BLaER1 treated with 17β-estradiol and CSF1 and Interleukin-3, amounts not matched to agents 10 nM and 100 nM (cell line): Measurements from ENCODE around the gene PRKCE.

ENCODE experiments used
- H3K27ac ChIP-seq, 11 experiments: shearing (Covaris generic); formaldehyde crosslinking; 2 replicates each; pipeline ENCODE4 v1.8.1; 2022
- H3K27me3 ChIP-seq, 11 experiments: shearing (Covaris generic); formaldehyde crosslinking; 2 replicates each; pipeline ENCODE4 v1.8.1; 2022
- H3K36me3 ChIP-seq, 11 experiments: shearing (Covaris generic); formaldehyde crosslinking; 2 replicates each; pipeline ENCODE4 v1.8.1; 2022
- H3K4me1 ChIP-seq, 10 experiments: shearing (Covaris generic); formaldehyde crosslinking; 2 replicates each; pipeline ENCODE4 v1.8.1; 2022
- H3K4me2 ChIP-seq, 11 experiments: shearing (Covaris generic); formaldehyde crosslinking; 2 replicates each; pipeline ENCODE4 v1.8.1; 2022
- H3K4me3 ChIP-seq, 10 experiments: shearing (Covaris generic); formaldehyde crosslinking; 2 replicates each; pipeline ENCODE4 v1.8.1; 2022
- H3K9ac ChIP-seq, 11 experiments: shearing (Covaris generic); formaldehyde crosslinking; 2 replicates each; pipeline ENCODE4 v1.8.1; 2022
- H3K9me3 ChIP-seq, 11 experiments: shearing (Covaris generic); formaldehyde crosslinking; replicated peaks in 1 of 11; 2 replicates each; pipeline ENCODE4 v1.8.1; 2022
- H4K20me1 ChIP-seq, 11 experiments: shearing (Covaris generic); formaldehyde crosslinking; 2 replicates each; pipeline ENCODE4 v1.8.1; 2022
- Cebpa-rat ChIP-seq, 11 experiments: shearing (Covaris generic); IDR thresholded peaks; 2 replicates each; pipeline ENCODE4 v1.8.1; 2022

The PRKCE gene

GRCh38 chr2:45728458-45728942 lies 77.0 kb downstream of the PRKCE start:
- H3K4me1 ChIP-seq, result peaks cover 92 to 100% (median 98%) of the 10 kb centered on the region in 10 experiments

GRCh38 chr2:45729753-45730512 lies 78.5 kb downstream of the PRKCE start:
- Histone ChIP-seq H3K4me2 (peak overlapping the region; percentile 75 to 93 (median 87)), H3K27me3 (no peaks in the 10 kb centered on the region), H3K4me1 (peaks cover 92 to 100% (median 98%) of the 10 kb centered on the region in 10 experiments), H3K27ac (peak overlapping the region; percentile 63 to 96 (median 89)), H4K20me1 (0 out of 22 replicates have a peak, but pooled peaks cover 0 to 6% (median 0%) of the 10 kb centered on the region in 11 experiments), H3K9ac (peak overlapping the region; percentile 61 to 83 (median 73); a peak in 21 of 22 replicates), H3K4me3 (peak overlapping the region; percentile 0 to 32 (median 16); a peak in 7 of 20 replicates), H3K36me3 (peaks cover 0 to 17% (median 11%) of the 10 kb centered on the region in 11 experiments; a peak in 9 of 22 replicates), H3K9me3 (peaks cover 0 to 23% (median 0%) of the 10 kb centered on the region in 11 experiments; a peak in 4 of 22 replicates)
- peak in 5 of 11 experiments; percentile 22 to 60 (median 44); a peak in 6 of 22 replicates for TF ChIP-seq Cebpa-rat (IDR thresholded peaks at IDR 0.05)

More at GRCh38 chr2:45728458-45728942, 77.0 kb downstream of the PRKCE start:
- H3K4me2 ChIP-seq, result peak overlapping the region; percentile 75 to 93 (median 87)
- peak in 4 of 11 experiments; percentile 11 to 46 (median 30); a peak in 4 of 22 replicates for TF ChIP-seq Cebpa-rat (IDR thresholded peaks at IDR 0.05)
- peaks cover 0 to 20% (median 11%) of the 10 kb centered on the region in 11 experiments; a peak in 9 of 22 replicates for H3K36me3 ChIP-seq
- peak overlapping the region; percentile 22 to 96 (median 89); a peak in 20 of 22 replicates for H3K27ac ChIP-seq
- H3K9ac ChIP-seq, result peak overlapping the region in 9 of 11 experiments; percentile 59 to 83 (median 74); a peak in 18 of 22 replicates
- H3K9me3 ChIP-seq, result peaks cover 0 to 23% (median 0%) of the 10 kb centered on the region in 11 experiments; a peak in 4 of 22 replicates
- 0 out of 20 replicates have a peak overlapping the region, but pooled peaks of 1 of the 10 experiments have one; percentile 0 for H3K4me3 ChIP-seq
- H4K20me1 ChIP-seq, result no peaks in the 10 kb centered on the region
- H3K27me3 ChIP-seq, result no peaks in the 10 kb centered on the region

GRCh38 chr2:45731141-45731540 lies 79.7 kb downstream of the PRKCE start:
- peaks cover 0 to 10% (median 0%) of the 10 kb centered on the region in 11 experiments; a peak in 8 of 22 replicates for H3K36me3 ChIP-seq
- no peaks in the 10 kb centered on the region for H3K27me3 ChIP-seq
- H3K27ac ChIP-seq, result peak overlapping the region in 10 of 11 experiments; percentile 63 to 96 (median 90); a peak in 20 of 22 replicates
- H3K4me3 ChIP-seq, result peak overlapping the region in 5 of 10 experiments; percentile 2 to 26 (median 15); a peak in 6 of 20 replicates
- H4K20me1 ChIP-seq, result 0 out of 22 replicates have a peak, but pooled peaks cover 0 to 6% (median 0%) of the 10 kb centered on the region in 11 experiments
- H3K4me2 ChIP-seq, result peak overlapping the region; percentile 75 to 93 (median 86)
- no peak for TF ChIP-seq Cebpa-rat (IDR thresholded peaks at IDR 0.05)
- H3K4me1 ChIP-seq, result peaks cover 90 to 100% (median 98%) of the 10 kb centered on the region in 10 experiments
- peaks cover 0 to 15% (median 0%) of the 10 kb centered on the region in 11 experiments; a peak in 3 of 22 replicates for H3K9me3 ChIP-seq
- peak overlapping the region in 8 of 11 experiments; percentile 70 to 83 (median 74); a peak in 17 of 22 replicates for H3K9ac ChIP-seq

- Histone ChIP-seq H3K4me2 (peak overlapping the region; percentile 75 to 93 (median 86)), H3K27me3 (no peaks in the 10 kb centered on the region), H3K9ac (peak overlapping the region in 9 of 11 experiments; percentile 2 to 83 (median 75); a peak in 17 of 22 replicates), H3K36me3 (peaks cover 0 to 17% (median 11%) of the 10 kb centered on the region in 11 experiments; a peak in 14 of 22 replicates), H3K4me3 (peak overlapping the region in 3 of 10 experiments; percentile 2 to 33 (median 17); a peak in 1 of 20 replicates), H3K27ac (peak overlapping the region in 10 of 11 experiments; percentile 49 to 96 (median 90); a peak in 18 of 22 replicates), H3K4me1 (peaks cover 85 to 100% (median 98%) of the 10 kb centered on the region in 10 experiments), H4K20me1 (peaks cover 0 to 6% (median 0%) of the 10 kb centered on the region in 11 experiments; a peak in 1 of 22 replicates), H3K9me3 (peaks cover 0 to 7% (median 0%) of the 10 kb centered on the region in 11 experiments; a peak in 2 of 22 replicates)
- no peak for TF ChIP-seq Cebpa-rat (IDR thresholded peaks at IDR 0.05)
Observed at GRCh38 chr2:45732436-45732835, 81.0 kb downstream of the PRKCE start.

- peaks cover 0 to 6% (median 0%) of the 10 kb centered on the region in 11 experiments; a peak in 1 of 22 replicates for H4K20me1 ChIP-seq
- peak overlapping the region in 3 of 10 experiments; percentile 2 to 33 (median 17); a peak in 1 of 20 replicates for H3K4me3 ChIP-seq
- TF ChIP-seq Cebpa-rat (IDR thresholded peaks at IDR 0.05), result no peak
- H3K4me1 ChIP-seq, result peaks cover 83 to 100% (median 99%) of the 10 kb centered on the region in 10 experiments
- H3K27ac ChIP-seq, result peak overlapping the region in 10 of 11 experiments; percentile 49 to 96 (median 90); a peak in 18 of 22 replicates
- H3K36me3 ChIP-seq, result peaks cover 0 to 22% (median 16%) of the 10 kb centered on the region in 11 experiments; a peak in 14 of 22 replicates
- H3K4me2 ChIP-seq, result peak overlapping the region; percentile 75 to 93 (median 86)
- H3K9me3 ChIP-seq, result peaks cover 0 to 7% (median 0%) of the 10 kb centered on the region in 11 experiments; a peak in 2 of 22 replicates
- H3K9ac ChIP-seq, result peak overlapping the region in 9 of 11 experiments; percentile 2 to 83 (median 75); a peak in 17 of 22 replicates
- H3K27me3 ChIP-seq, result no peaks in the 10 kb centered on the region
Observed at GRCh38 chr2:45732946-45733345, 81.5 kb downstream of the PRKCE start.

GRCh38 chr2:45734336-45734735 lies 82.9 kb downstream of the PRKCE start:
- Histone ChIP-seq H3K27me3 (no peaks in the 10 kb centered on the region), H3K4me2 (peak overlapping the region; percentile 75 to 93 (median 86)), H3K27ac (peak overlapping the region in 10 of 11 experiments; percentile 14 to 96 (median 90); a peak in 20 of 22 replicates), H3K9me3 (peaks cover 0 to 7% (median 0%) of the 10 kb centered on the region in 11 experiments; a peak in 2 of 22 replicates), H3K4me1 (peaks cover 72 to 100% (median 98%) of the 10 kb centered on the region in 10 experiments), H3K4me3 (peak overlapping the region in 5 of 10 experiments; percentile 15 to 33 (median 23); a peak in 7 of 20 replicates), H4K20me1 (peaks cover 0 to 6% (median 0%) of the 10 kb centered on the region in 11 experiments; a peak in 1 of 22 replicates), H3K9ac (peak overlapping the region; percentile 17 to 83 (median 71); a peak in 19 of 22 replicates), H3K36me3 (peaks cover 0 to 29% (median 24%) of the 10 kb centered on the region in 11 experiments; a peak in 14 of 22 replicates)
- no peak for TF ChIP-seq Cebpa-rat (IDR thresholded peaks at IDR 0.05)

GRCh38 chr2:45734952-45735351 lies 83.5 kb downstream of the PRKCE start:
- Histone ChIP-seq H3K4me2 (peak overlapping the region; percentile 75 to 93 (median 86)), H3K27me3 (no peaks in the 10 kb centered on the region), H3K4me1 (peaks cover 66 to 100% (median 100%) of the 10 kb centered on the region in 10 experiments), H3K9me3 (peaks cover 0 to 7% (median 0%) of the 10 kb centered on the region in 11 experiments; a peak in 2 of 22 replicates), H4K20me1 (peaks cover 0 to 6% (median 0%) of the 10 kb centered on the region in 11 experiments; a peak in 4 of 22 replicates), H3K27ac (peak overlapping the region in 10 of 11 experiments; percentile 14 to 96 (median 90); a peak in 18 of 22 replicates), H3K4me3 (peak overlapping the region in 6 of 10 experiments; percentile 15 to 33 (median 24); a peak in 6 of 20 replicates), H3K9ac (peak overlapping the region in 10 of 11 experiments; percentile 21 to 83 (median 73); a peak in 19 of 22 replicates), H3K36me3 (peaks cover 0 to 32% (median 24%) of the 10 kb centered on the region in 11 experiments; a peak in 14 of 22 replicates)
- peak in 9 of 11 experiments; percentile 64 to 98 (median 91); a peak in 17 of 22 replicates for TF ChIP-seq Cebpa-rat (IDR thresholded peaks at IDR 0.05)
